H1 (cell line): ENCODE results near the gene UBXN4. TPM values are rescaled to one million over a fixed set of nuclear protein-coding genes. Genes with fewer than 3 reads are reported as not detected.

Experiments
- CTCF ChIA-PET: fragments of 300-600 bp; sonication (Branson Sonifier 250); formaldehyde crosslinking; loops from one replicate; lab custom pipeline; 2021; ENCODE audit not compliant: partially characterized antibody; lab: Charles Lee
- POLR2A ChIA-PET: fragments of 300-600 bp; sonication (Branson Sonifier 250); formaldehyde crosslinking; loops from one replicate; lab custom pipeline; 2021; ENCODE audit warnings: inconsistent platforms; ENCODE audit not compliant: partially characterized antibody; lab: Charles Lee
- DNase-seq, 2 experiments: peaks; one replicate each; pipeline versions ENCODE4 v3.0.0 to v3.0.0-alpha.2; 2010 to 2022; ENCODE audit warnings: low spot score in 2 of 2, low read depth in 1 of 2, mixed read lengths in 1 of 2
- FAIRE-seq: peaks from 2 replicates; lab custom pipeline; 2011; peaks lifted over from hg19 to GRCh38; lab: Jason Lieb, UNC
- H2AFZ ChIP-seq: 2 replicates; pipeline ENCODE4 v1.8.1; 2012; ENCODE audit warnings: low read length, inconsistent platforms
- H2AK5ac ChIP-seq: 2 replicates; pipeline ENCODE4 v1.6.1; 2013; ENCODE audit warnings: low read depth, low read length
- H2BK120ac ChIP-seq: replicated peaks from 2 replicates; pipeline ENCODE3; 2013; ENCODE audit warnings: low read depth, low read length, inconsistent platforms
- H2BK12ac ChIP-seq: 2 replicates; pipeline ENCODE4 v1.6.1; 2013; ENCODE audit warnings: low read depth, low read length
- H2BK15ac ChIP-seq: 2 replicates; pipeline ENCODE4 v1.6.1; 2013; ENCODE audit warnings: low read length
- H2BK20ac ChIP-seq: 2 replicates; pipeline ENCODE4 v1.6.1; 2013; ENCODE audit warnings: low read length
- H2BK5ac ChIP-seq: 2 replicates; pipeline ENCODE4 v1.6.1; 2013; ENCODE audit warnings: low read depth, low read length
- H3K14ac ChIP-seq: 2 replicates; pipeline ENCODE4 v1.6.1; 2013; ENCODE audit warnings: inconsistent platforms; ENCODE audit not compliant: insufficient read length
- H3K18ac ChIP-seq: 2 replicates; pipeline ENCODE4 v1.6.1; 2013; ENCODE audit warnings: low read length; ENCODE audit errors: extremely low read depth
- H3K23ac ChIP-seq: 2 replicates; pipeline ENCODE4 v1.6.1; 2013; ENCODE audit warnings: inconsistent platforms; ENCODE audit not compliant: insufficient read length
- H3K23me2 ChIP-seq: 2 replicates; pipeline ENCODE4 v1.6.1; 2013; ENCODE audit warnings: low read depth, low read length
- H3K27ac ChIP-seq: 2 replicates; pipeline ENCODE4 v1.6.1; 2011; ENCODE audit warnings: low read depth, low read length, inconsistent platforms
- H3K27me3 ChIP-seq, 4 experiments: replicated peaks in 1 of 4; 1 replicate in 1 of 4; 2 replicates in 3 of 4; pipeline versions ENCODE4 v1.6.1 to v1.8.1; 2011 to 2013; ENCODE audit warnings: low read length in 3 of 4, mild to moderate bottlenecking in 3 of 4, inconsistent platforms in 2 of 4, mixed read lengths in 2 of 4, moderate library complexity in 1 of 4; ENCODE audit not compliant: control insufficient read depth in 3 of 4, insufficient read depth in 3 of 4; ENCODE audit errors: extremely low read depth in 1 of 4
- H3K36me3 ChIP-seq, 4 experiments: 2 replicates each; pipeline versions ENCODE4 v1.6.1 to v1.8.1; 2011 to 2013; ENCODE audit warnings: mild to moderate bottlenecking in 4 of 4, low read length in 3 of 4, moderate library complexity in 2 of 4, control low read depth in 1 of 4, inconsistent platforms in 1 of 4; ENCODE audit not compliant: insufficient read depth in 4 of 4, control insufficient read depth in 2 of 4
- H3K4ac ChIP-seq: replicated peaks from 2 replicates; pipeline ENCODE3; 2013; ENCODE audit warnings: low read length, low read depth, mixed read lengths, inconsistent platforms; ENCODE audit not compliant: insufficient read length
- H3K4me1 ChIP-seq, 4 experiments: replicated peaks in 1 of 4; 1 replicate in 1 of 4; 2 replicates in 3 of 4; pipeline versions ENCODE4 v1.6.1 to v1.8.1; 2011 to 2013; ENCODE audit warnings: low read length in 3 of 4, inconsistent platforms in 2 of 4, mixed read lengths in 1 of 4; ENCODE audit not compliant: insufficient read depth in 4 of 4, control insufficient read depth in 3 of 4
- H3K4me2 ChIP-seq, 2 experiments: 2 replicates each; pipeline versions ENCODE4 v1.6.1 to v1.8.1; 2011 to 2013; ENCODE audit warnings: low read depth in 2 of 2, low read length in 2 of 2, control low read depth in 1 of 2, inconsistent platforms in 1 of 2, mild to moderate bottlenecking in 1 of 2; ENCODE audit not compliant: insufficient read depth in 1 of 2
- H3K4me3 ChIP-seq, 4 experiments: fragments of 200-600, 300-600 bp in 1 of 4; sonication (generic), shearing (Covaris generic), sonication (Bioruptor Twin) in 1 of 4; 2 replicates each; pipeline versions ENCODE4 v1.5.1 to v1.8.1; 2011 to 2016; ENCODE audit warnings: low read length in 4 of 4, low read depth in 3 of 4, control low read depth in 2 of 4, inconsistent platforms in 2 of 4, mild to moderate bottlenecking in 2 of 4, mixed read lengths in 1 of 4, moderate library complexity in 1 of 4; ENCODE audit not compliant: insufficient read depth in 2 of 4; ENCODE audit errors: extremely low read depth in 1 of 4
- H3K56ac ChIP-seq: replicated peaks from 2 replicates; pipeline ENCODE3; 2013; ENCODE audit warnings: low read depth, mild to moderate bottlenecking, mixed read lengths, low read length, inconsistent platforms; ENCODE audit not compliant: insufficient read length
- H3K79me1 ChIP-seq: 2 replicates; pipeline ENCODE4 v1.6.1; 2013; ENCODE audit warnings: low read depth, low read length, control low read depth
- H3K79me2 ChIP-seq, 2 experiments: 2 replicates each; pipeline versions ENCODE4 v1.6.1 to v1.8.1; 2012 to 2013; ENCODE audit warnings: low read length in 2 of 2, mild to moderate bottlenecking in 2 of 2, inconsistent platforms in 1 of 2; ENCODE audit not compliant: insufficient read depth in 2 of 2, control insufficient read depth in 1 of 2
- H3K9ac ChIP-seq, 4 experiments: replicated peaks in 1 of 4; 1 replicate in 1 of 4; 2 replicates in 3 of 4; pipeline versions ENCODE4 v1.6.1 to v1.8.1; 2011 to 2013; ENCODE audit warnings: low read depth in 3 of 4, low read length in 3 of 4, control low read depth in 2 of 4, mild to moderate bottlenecking in 2 of 4, moderate library complexity in 2 of 4, inconsistent platforms in 1 of 4; ENCODE audit errors: extremely low read depth in 1 of 4
- H3K9me3 ChIP-seq, 2 experiments: 2 replicates each; pipeline versions ENCODE4 v1.6.1 to v1.8.1; 2012 to 2013; ENCODE audit warnings: mild to moderate bottlenecking in 2 of 2, moderate library complexity in 2 of 2, control low read depth in 1 of 2, inconsistent platforms in 1 of 2, low read depth in 1 of 2, low read length in 1 of 2, mixed read lengths in 1 of 2; ENCODE audit not compliant: insufficient read depth in 2 of 2
- H4K20me1 ChIP-seq, 2 experiments: replicated peaks in 1 of 2; 2 replicates each; pipeline versions ENCODE3 to v1.8.1; 2011 to 2013; ENCODE audit warnings: inconsistent platforms in 2 of 2, low read length in 2 of 2, mild to moderate bottlenecking in 1 of 2; ENCODE audit not compliant: insufficient read depth in 2 of 2, control insufficient read depth in 1 of 2
- H4K5ac ChIP-seq: 2 replicates; pipeline ENCODE4 v1.6.1; 2013; ENCODE audit warnings: low read length, low read depth, mixed read lengths, inconsistent platforms; ENCODE audit not compliant: insufficient read length
- H4K8ac ChIP-seq: 2 replicates; pipeline ENCODE4 v1.8.0; 2013; ENCODE audit warnings: mild to moderate bottlenecking, moderate library complexity, low read length, inconsistent platforms; ENCODE audit not compliant: insufficient read depth; ENCODE audit errors: extremely low read depth
- H4K91ac ChIP-seq: replicated peaks from 2 replicates; pipeline ENCODE3; 2013; ENCODE audit warnings: low read length, mixed read lengths, inconsistent platforms; ENCODE audit not compliant: insufficient read length
- CHD2 ChIP-seq: IDR thresholded peaks from 2 replicates; pipeline ENCODE4 v1.6.1; 2012; ENCODE audit warnings: low read length, improper control_type of control experiment
- CTBP2 ChIP-seq: IDR thresholded peaks from 2 replicates; pipeline ENCODE4 v1.7.0; 2011; ENCODE audit warnings: borderline replicate concordance, mild to moderate bottlenecking, moderate library complexity, mixed read lengths, low read length; ENCODE audit not compliant: insufficient read depth, insufficient read length
- NANOG ChIP-seq: IDR thresholded peaks from 2 replicates; pipeline ENCODE4 v1.6.1; 2011; ENCODE audit warnings: low read length, low read depth, mild to moderate bottlenecking, inconsistent platforms; ENCODE audit not compliant: insufficient read depth, poor library complexity, severe bottlenecking
- YY1 ChIP-seq: IDR thresholded peaks from 2 replicates; pipeline ENCODE4 v1.6.1; 2011; ENCODE audit warnings: low read depth, mild to moderate bottlenecking, low read length
- WGBS, 2 experiments: shearing (Covaris generic) in 1 of 2; methylation state at CpG; one replicate each; pipeline versions ENCODE4 v1.1.6 to v1.1.7; 2013 to 2015; ENCODE audit warnings: low lambda C conversion rate in 2 of 2, mixed read lengths in 2 of 2, inconsistent platforms in 1 of 2, low coverage in 1 of 2, missing lambda C conversion rate in 1 of 2; ENCODE audit not compliant: insufficient replicate concordance in 2 of 2, insufficient coverage in 1 of 2, insufficient read length in 1 of 2; ENCODE audit errors: extremely low coverage in 1 of 2, missing lambda C conversion rate in 1 of 2; 5-methylcytosine and 5-hydroxymethylcytosine counted together
- polyA plus RNA-seq, 7 experiments: library from polyadenylated mRNA; depleted of rRNA in 3 of 7; stranded (reverse) in 5 of 7; unstranded in 2 of 7; fragments of >200 nt in 5 of 7; fragments of 200-250 nt in 2 of 7; gene quantifications; 1 replicate in 5 of 7; 2 replicates in 1 of 7; 4 replicates in 1 of 7; pipeline versions ENCODE4 v1.2.1 to v1.2.3, GENCODE V29; 2011 to 2013; ENCODE audit warnings: missing spikeins in 2 of 7, mixed read lengths in 2 of 7
- total RNA-seq: library from RNA; stranded (reverse); fragmentation: NEBNext Ultra II Directional; extraction: Animal tissue kit (Norgen Biotek cat#: 25700); gene quantifications from 2 replicates; pipeline ENCODE4 v1.2.1, GENCODE V29; 2021

Gene UBXN4
- total and polyA plus RNA-seq, 2 of the 8 experiments (the other 6 are each of a cell fraction or from before 2014, with no cell fraction given), result 20.1 to 64.2 TPM

DNA sequence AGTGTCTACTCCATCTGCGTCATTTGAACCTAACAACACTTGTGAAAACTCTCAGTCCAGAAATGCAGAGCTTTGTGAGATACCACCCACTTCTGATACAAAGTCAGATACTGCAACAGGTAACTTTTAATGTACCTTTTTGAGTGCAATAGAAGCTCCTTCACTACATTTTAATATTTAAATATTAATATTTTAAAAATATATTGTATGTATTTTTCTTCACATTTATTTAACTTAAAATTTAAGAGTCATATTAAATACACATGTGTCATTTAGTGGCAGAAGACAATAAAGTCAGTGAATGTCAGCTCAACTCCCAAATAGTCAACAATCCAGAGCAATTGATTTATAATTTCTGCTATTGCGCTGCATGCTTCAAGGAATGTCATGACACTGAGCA is 13.9 kb downstream of the UBXN4 start:
- Histone ChIP-seq H2AK5ac (no peak overlapping the region), H4K5ac (no peak overlapping the region), H2BK15ac (no peak overlapping the region), H2BK5ac (no peak overlapping the region), H3K4ac (no peak overlapping the region), H3K4me1 (no peaks in the 10 kb centered on the region), H3K79me2 (no peaks in the 10 kb centered on the region), H4K8ac (no peak overlapping the region), H2BK12ac (no peak overlapping the region), H3K9ac (no peak overlapping the region), H2AFZ (no peak overlapping the region), H3K4me2 (no peak overlapping the region), H3K79me1 (no peaks in the 10 kb centered on the region), H3K14ac (no peak overlapping the region), H3K27ac (no peak overlapping the region), H2BK120ac (no peak overlapping the region), H4K20me1 (peaks cover 2% of the 10 kb centered on the region in 2 experiments), H3K23ac (no peak overlapping the region), H2BK20ac (no peak overlapping the region), H3K23me2 (no peaks in the 10 kb centered on the region), H3K9me3 (no peaks in the 10 kb centered on the region), H3K18ac (no peak overlapping the region), H3K4me3 (no peak overlapping the region), H3K56ac (no peak overlapping the region), H3K27me3 (no peaks in the 10 kb centered on the region), H4K91ac (no peak overlapping the region), H3K36me3 (peaks cover 6 to 59% (median 31%) of the 10 kb centered on the region in 4 experiments)
- ChIA-PET POLR2A (interaction anchor here (1.1 to 1.2 kb wide), 3 partner anchors 9 to 36 kb away, joined by 3 read pairs; no protein-coding TSS in a partner anchor), CTCF (interaction anchor here (0.9 to 1.3 kb wide), 4 partner anchors 11 to 89 kb away, joined by 3 to 5 read pairs (median 4); no protein-coding TSS in a partner anchor)
- no peak for FAIRE-seq
- 98% methylated on average over 2 of the region's 2 CpGs; no CpG with 5 or more reads in 1 of the 2 experiments for whole genome bisulfite sequencing, 2 experiments
- no peak for DNase-seq
- no peak for TF ChIP-seq CHD2
- no peak for TF ChIP-seq CTBP2
- TF ChIP-seq YY1, result no peak
- TF ChIP-seq NANOG, result no peak
